ENCODE results near the gene ODC1. TPM values are rescaled to one million over a fixed set of nuclear protein-coding genes. Genes with fewer than 3 reads are reported as not detected.

The ODC1 gene
- total RNA-seq, 4 donors from 2014 or later: 105 to 142 (median 121) TPM

DNA sequence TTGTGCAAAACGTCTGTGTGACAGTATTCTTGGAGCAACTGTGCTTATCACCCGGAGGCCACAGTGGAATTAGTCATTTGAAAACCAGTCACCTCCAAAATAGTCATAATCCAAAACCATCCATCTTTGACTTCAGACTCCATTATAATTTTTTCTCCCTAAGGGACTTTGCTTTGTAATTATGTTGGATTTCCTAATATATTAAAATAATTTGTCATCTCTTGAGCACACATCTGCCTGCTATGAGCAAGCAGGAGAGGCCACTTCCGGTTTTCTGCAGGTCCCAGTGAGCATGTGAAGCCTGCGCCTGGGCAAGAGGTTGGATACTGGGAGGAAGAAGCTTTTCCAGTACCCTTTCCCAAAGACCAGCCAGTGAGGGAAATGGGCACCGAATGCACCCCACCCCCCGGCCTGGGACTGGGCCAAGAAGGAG lies 57.7 kb downstream of the ODC1 start:
- H3K9me3 ChIP-seq: no peaks in the 10 kb centered on the region
- WGBS: 66% methylated on average over 4 of the region's 6 CpGs
- TF ChIP-seq, protein P1, sequence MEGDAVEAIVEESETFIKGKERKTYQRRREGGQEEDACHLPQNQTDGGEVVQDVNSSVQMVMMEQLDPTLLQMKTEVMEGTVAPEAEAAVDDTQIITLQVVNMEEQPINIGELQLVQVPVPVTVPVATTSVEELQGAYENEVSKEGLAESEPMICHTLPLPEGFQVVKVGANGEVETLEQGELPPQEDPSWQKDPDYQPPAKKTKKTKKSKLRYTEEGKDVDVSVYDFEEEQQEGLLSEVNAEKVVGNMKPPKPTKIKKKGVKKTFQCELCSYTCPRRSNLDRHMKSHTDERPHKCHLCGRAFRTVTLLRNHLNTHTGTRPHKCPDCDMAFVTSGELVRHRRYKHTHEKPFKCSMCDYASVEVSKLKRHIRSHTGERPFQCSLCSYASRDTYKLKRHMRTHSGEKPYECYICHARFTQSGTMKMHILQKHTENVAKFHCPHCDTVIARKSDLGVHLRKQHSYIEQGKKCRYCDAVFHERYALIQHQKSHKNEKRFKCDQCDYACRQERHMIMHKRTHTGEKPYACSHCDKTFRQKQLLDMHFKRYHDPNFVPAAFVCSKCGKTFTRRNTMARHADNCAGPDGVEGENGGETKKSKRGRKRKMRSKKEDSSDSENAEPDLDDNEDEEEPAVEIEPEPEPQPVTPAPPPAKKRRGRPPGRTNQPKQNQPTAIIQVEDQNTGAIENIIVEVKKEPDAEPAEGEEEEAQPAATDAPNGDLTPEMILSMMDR (IDR thresholded peaks at IDR 0.05): no peak
- no peak for TF ChIP-seq EP300 (IDR thresholded peaks at IDR 0.05)
- TF ChIP-seq POLR2AphosphoS5 (IDR thresholded peaks at IDR 0.05): no peak
- H3K27me3 ChIP-seq: no peaks in the 10 kb centered on the region
- H3K27ac ChIP-seq (replicated peaks in 1 of 4): no peak overlapping the region
- H3K36me3 ChIP-seq: no peaks in the 10 kb centered on the region
- DNase-seq (ENCODE audit: extremely low spot score): no peak
- no peak overlapping the region for H3K4me3 ChIP-seq
- intact Hi-C loops (cut with DNase I): no loop called here
- H3K4me1 ChIP-seq: peaks cover 25 to 39% (median 34%) of the 10 kb centered on the region in 4 donors

Small RNA genes lying within 50 kb of the gene (small RNA-seq; reads per million reads assigned to genes)
- gene SNORA80B: 0.19 to 0.67 (median 0.34) reads per million in 3 donors

Other genes with a start within 250 kb of the ODC1 start
- 10 to 100 TPM; 34.5 to 54.2 (median 41.3) TPM for gene HPCAL1, start 145.4 kb downstream of the ODC1 start, total RNA-seq
- 10 to 100 TPM; 20.2 to 33.0 (median 24.0) TPM for gene NOL10, start 241.6 kb upstream of the ODC1 start, total RNA-seq

All from esophagus muscularis mucosa (tissue), 4 donors.